K562 (cell line): ENCODE data around the gene CCDC116. TPM values are rescaled to one million over a fixed set of nuclear protein-coding genes. Genes with fewer than 3 reads are reported as not detected.

Experiments
- ARNT ChIP-seq, 2 experiments: fragments of 450-650 bp; IDR thresholded peaks; 2 replicates each; pipeline ENCODE4 v1.6.1; 2016; ENCODE audit warnings: mild to moderate bottlenecking in 1 of 2
- CHD2 ChIP-seq: IDR thresholded peaks from 2 replicates; pipeline ENCODE4 v1.6.1; 2011; ENCODE audit warnings: low read depth, low read length
- EP300 ChIP-seq: IDR thresholded peaks from 2 replicates; pipeline ENCODE4 v1.6.1; 2012; ENCODE audit warnings: low read length, improper control_type of control experiment
- GTF2F1 ChIP-seq: IDR thresholded peaks from 2 replicates; pipeline ENCODE4 v1.6.1; 2011; ENCODE audit warnings: low read depth, low read length, improper control_type of control experiment
- IRF2 ChIP-seq: sonication (generic); formaldehyde crosslinking; IDR thresholded peaks from 2 replicates; pipeline ENCODE4 v1.8.1; 2022; ENCODE audit warnings: mild to moderate bottlenecking, missing genetic modification reagents
- JUN ChIP-seq, 2 experiments: sonication (generic) in 1 of 2; formaldehyde crosslinking in 1 of 2; IDR thresholded peaks; 2 replicates each; pipeline versions ENCODE4 v1.6.1 to v1.8.0; 2012 to 2022; ENCODE audit warnings: borderline replicate concordance in 2 of 2, mild to moderate bottlenecking in 2 of 2, improper control_type of control experiment in 1 of 2, low read depth in 1 of 2, low read length in 1 of 2, missing genetic modification reagents in 1 of 2
- JUND ChIP-seq, 2 experiments: IDR thresholded peaks; 2 replicates in 1 of 2; 3 replicates in 1 of 2; pipeline ENCODE4 v1.6.1; 2011; ENCODE audit warnings: borderline replicate concordance in 2 of 2, low read depth in 2 of 2, low read length in 2 of 2, improper control_type of control experiment in 1 of 2, missing biosample characterization in 1 of 2, missing genetic modification characterization in 1 of 2, missing genetic modification reagents in 1 of 2
- KAT7 ChIP-seq: sonication (generic); formaldehyde crosslinking; IDR thresholded peaks from 2 replicates; pipeline ENCODE4 v1.8.0; 2022; ENCODE audit warnings: missing genetic modification reagents, mild to moderate bottlenecking, borderline replicate concordance
- KDM2B ChIP-seq: fragments of 250-450 bp; sonication (Bioruptor Pico); IDR thresholded peaks from 2 replicates; pipeline ENCODE4 v1.8.0; 2021; ENCODE audit warnings: mild to moderate bottlenecking, moderate library complexity
- MAFK ChIP-seq: IDR thresholded peaks from 2 replicates; pipeline ENCODE4 v1.6.1; 2011; ENCODE audit warnings: low read length, improper control_type of control experiment
- MBD2 ChIP-seq: sonication (generic); IDR thresholded peaks from 2 replicates; pipeline ENCODE4 v1.6.1; 2016; ENCODE audit warnings: low read depth, borderline replicate concordance
- MYC ChIP-seq, 2 experiments: fragments of 250-450 bp in 1 of 2; sonication (Bioruptor Pico) in 1 of 2; IDR thresholded peaks; 2 replicates each; pipeline versions ENCODE4 v1.5.1 to v1.6.1; 2012 to 2021; ENCODE audit warnings: low read depth in 2 of 2, borderline replicate concordance in 1 of 2, improper control_type of control experiment in 1 of 2, low read length in 1 of 2, mild to moderate bottlenecking in 1 of 2, moderate library complexity in 1 of 2
- NFE2L1 ChIP-seq: fragments of 450-650 bp; IDR thresholded peaks from 2 replicates; pipeline ENCODE4 v1.6.1; 2016; ENCODE audit warnings: missing genetic modification characterization, low read depth, mild to moderate bottlenecking, missing compliant biosample characterization, moderate library complexity, borderline replicate concordance
- NFRKB ChIP-seq: fragments of 450-650 bp; IDR thresholded peaks from 2 replicates; pipeline ENCODE4 v1.6.1; 2016; ENCODE audit warnings: low read depth
- NR1H2 ChIP-seq: sonication (generic); formaldehyde crosslinking; IDR thresholded peaks from 2 replicates; pipeline ENCODE4 v1.4.0; 2020; ENCODE audit warnings: mild to moderate bottlenecking, missing genetic modification reagents
- PHB ChIP-seq: fragments of 250-450 bp; sonication (Bioruptor Pico); IDR thresholded peaks from 2 replicates; pipeline ENCODE4 v1.5.0; 2021
- POLR2AphosphoS2 ChIP-seq: IDR thresholded peaks from 2 replicates; pipeline ENCODE4 v1.6.1; 2012; ENCODE audit warnings: low read length, improper control_type of control experiment
- PTTG1 ChIP-seq: fragments of 450-650 bp; IDR thresholded peaks from 2 replicates; pipeline ENCODE4 v1.6.1; 2016; ENCODE audit warnings: low read depth, mild to moderate bottlenecking, missing genetic modification characterization, missing compliant biosample characterization
- RCOR1 ChIP-seq, 2 experiments: IDR thresholded peaks; 2 replicates each; pipeline ENCODE4 v1.6.1; 2012; ENCODE audit warnings: low read depth in 2 of 2, low read length in 2 of 2, borderline replicate concordance in 1 of 2, improper control_type of control experiment in 1 of 2
- SAP30 ChIP-seq: fragments of 200-600 bp; sonication (generic); IDR thresholded peaks from 2 replicates; pipeline ENCODE4 v1.6.1; 2012; ENCODE audit warnings: borderline replicate concordance, low read depth, mild to moderate bottlenecking, moderate library complexity, low read length, control low read depth, inconsistent platforms; ENCODE audit not compliant: insufficient read depth, poor library complexity, severe bottlenecking
- SIRT6 ChIP-seq: IDR thresholded peaks from one replicate; pipeline ENCODE4 v1.6.1; 2012; ENCODE audit warnings: low read depth, mild to moderate bottlenecking, control low read depth, inconsistent platforms, low read length, moderate library complexity
- SMC3 ChIP-seq: conservative IDR thresholded peaks from 2 replicates; pipeline ENCODE4 v1.6.1; 2011; ENCODE audit warnings: low read depth, low read length, improper control_type of control experiment; ENCODE audit not compliant: insufficient read depth
- ZNF316 ChIP-seq: fragments of 450-650 bp; IDR thresholded peaks from 2 replicates; pipeline ENCODE4 v1.6.1; 2016
- polyA plus RNA-seq, 8 experiments: library from polyadenylated mRNA; depleted of rRNA in 4 of 8; stranded (reverse) in 5 of 8; unstranded in 3 of 8; fragments of >200 nt; fragmentation: Nextera tagmentation in 2 of 8; fragmentation: Illumina TruSeq in 1 of 8; extraction: Ambion mirVana in 2 of 8; extraction: Trizol in 1 of 8; gene quantifications; 2 replicates each; pipeline versions ENCODE4 v1.2.1 to v1.2.3, GENCODE V29; 2011 to 2014; ENCODE audit warnings: inconsistent platforms in 1 of 8, missing spikeins in 1 of 8
- total RNA-seq, 7 experiments: library from RNA; depleted of rRNA in 6 of 7; stranded (reverse); fragments of >200 nt in 6 of 7; fragmentation: Illumina TruSeq in 2 of 7; extraction: Trizol in 2 of 7; gene quantifications; 2 replicates each; pipeline versions ENCODE4 v1.2.1 to v1.2.3, GENCODE V29; 2011 to 2021; ENCODE audit warnings: low replicate concordance in 1 of 7
- TF ChIP-seq, protein P1 (sequence below): IDR thresholded peaks from 2 replicates; pipeline ENCODE4 v1.6.1; 2014; ENCODE audit warnings: antibody characterized with exemption
- TF ChIP-seq, protein P2 (sequence below): fragments of 250-450 bp; sonication (Bioruptor Pico); IDR thresholded peaks from 2 replicates; pipeline ENCODE4 v1.5.1; 2021; ENCODE audit warnings: mild to moderate bottlenecking

CCDC116 gene
- total and polyA plus RNA-seq, 9 of the 15 experiments (the other 6 are each of a cell fraction or from before 2014, with no cell fraction given) = 1.6 to 11.3 (median 4.7) TPM

DNA sequence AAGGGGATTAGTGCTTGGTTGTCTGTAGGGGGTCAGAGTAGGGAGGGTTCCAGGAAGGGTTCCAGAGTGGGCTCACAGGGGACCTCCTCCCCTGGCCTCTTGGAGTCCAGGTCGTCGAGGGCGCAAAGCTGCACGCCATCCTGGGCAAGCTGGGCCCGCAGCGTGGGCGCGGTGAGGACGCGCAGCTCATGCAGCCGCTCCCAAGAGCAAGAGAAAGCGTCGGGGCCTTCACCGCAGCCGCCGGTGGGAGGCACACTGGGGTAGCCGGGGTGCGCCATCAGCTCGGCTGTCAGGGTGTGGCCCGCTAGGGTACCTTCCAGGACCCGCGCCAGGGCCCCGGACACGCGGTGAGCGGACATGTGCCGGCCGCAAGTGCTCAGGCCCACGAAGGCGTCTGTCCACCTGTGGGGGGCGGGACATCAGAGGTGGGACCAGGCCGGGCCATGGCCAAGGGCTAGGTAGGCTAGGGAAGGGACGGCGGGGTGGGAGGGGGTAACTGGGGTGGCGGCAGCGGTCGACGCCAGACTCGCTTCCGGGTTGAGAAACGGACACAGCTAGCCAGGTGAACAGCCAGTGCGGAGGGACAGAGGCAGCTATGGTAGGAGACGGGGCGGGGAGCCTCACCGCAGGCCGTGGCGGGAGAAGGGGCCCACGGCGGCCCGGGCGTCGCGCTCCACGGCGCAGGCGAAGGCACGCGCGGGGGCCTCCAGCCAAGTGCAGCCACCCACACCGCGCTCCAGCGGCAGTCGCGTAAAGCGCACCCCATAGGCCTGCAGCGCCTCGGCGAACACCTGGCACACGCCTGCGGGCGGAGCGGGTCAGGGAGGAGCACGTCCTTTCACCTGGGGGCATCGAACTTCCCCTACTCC, 3.9 kb upstream of the CCDC116 start (continued):
- TF ChIP-seq, protein P1, sequence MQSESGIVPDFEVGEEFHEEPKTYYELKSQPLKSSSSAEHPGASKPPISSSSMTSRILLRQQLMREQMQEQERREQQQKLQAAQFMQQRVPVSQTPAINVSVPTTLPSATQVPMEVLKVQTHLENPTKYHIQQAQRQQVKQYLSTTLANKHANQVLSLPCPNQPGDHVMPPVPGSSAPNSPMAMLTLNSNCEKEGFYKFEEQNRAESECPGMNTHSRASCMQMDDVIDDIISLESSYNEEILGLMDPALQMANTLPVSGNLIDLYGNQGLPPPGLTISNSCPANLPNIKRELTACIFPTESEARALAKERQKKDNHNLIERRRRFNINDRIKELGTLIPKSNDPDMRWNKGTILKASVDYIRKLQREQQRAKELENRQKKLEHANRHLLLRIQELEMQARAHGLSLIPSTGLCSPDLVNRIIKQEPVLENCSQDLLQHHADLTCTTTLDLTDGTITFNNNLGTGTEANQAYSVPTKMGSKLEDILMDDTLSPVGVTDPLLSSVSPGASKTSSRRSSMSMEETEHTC = no peak
- TF ChIP-seq ZNF316 (no peak), RCOR1 (IDR thresholded peaks at IDR 0.05; ENCODE audit: borderline replicate concordance in 1 of 2, low read depth in 2 of 2, low read length in 2 of 2) (peak in 1 of 2 experiments; percentile 32; a peak in 2 of 4 replicates), GTF2F1 (peak; percentile 60; the same call in 1 of the 2 replicates), PHB (no peak), KAT7 (CRISPR knock-in tag) (no peak), EP300 (0 out of 2 replicates have a peak, but pooled peaks have one; percentile 17), NR1H2 (CRISPR knock-in tag) (no peak), MBD2 (no peak), JUND (IDR thresholded peaks at IDR 0.05; ENCODE audit: borderline replicate concordance, low read depth, low read length) (peak; percentile 6; the same call in 1 of the 2 replicates), JUND (tag; IDR thresholded peaks at IDR 0.05; ENCODE audit: borderline replicate concordance, low read depth, low read length) (no peak), SIRT6 (no peak), IRF2 (CRISPR knock-in tag) (no peak), MYC (IDR thresholded peaks at IDR 0.05; ENCODE audit: low read depth, low read length) (peak; percentile 93), MYC (CRISPR knock-in tag; IDR thresholded peaks at IDR 0.05; ENCODE audit: borderline replicate concordance, low read depth) (no peak), ARNT (IDR thresholded peaks at IDR 0.05) (no peak), SAP30 (no peak), MAFK (peak; percentile 40; the same call in 1 of the 2 replicates), POLR2AphosphoS2 (peak; percentile 81), KDM2B (CRISPR knock-in tag) (no peak), CHD2 (peak; percentile 55; the same call in 1 of the 2 replicates), NFRKB (no peak), SMC3 (peak; percentile 44; the same call in 1 of the 2 replicates), PTTG1 (tag) (no peak), JUN (IDR thresholded peaks at IDR 0.05; ENCODE audit: borderline replicate concordance, low read depth, low read length) (0 out of 2 replicates have a peak, but pooled peaks have one; percentile 53), JUN (CRISPR knock-in tag; IDR thresholded peaks at IDR 0.05; ENCODE audit: borderline replicate concordance) (no peak), NFE2L1 (tag) (no peak)
- TF ChIP-seq, protein P2, sequence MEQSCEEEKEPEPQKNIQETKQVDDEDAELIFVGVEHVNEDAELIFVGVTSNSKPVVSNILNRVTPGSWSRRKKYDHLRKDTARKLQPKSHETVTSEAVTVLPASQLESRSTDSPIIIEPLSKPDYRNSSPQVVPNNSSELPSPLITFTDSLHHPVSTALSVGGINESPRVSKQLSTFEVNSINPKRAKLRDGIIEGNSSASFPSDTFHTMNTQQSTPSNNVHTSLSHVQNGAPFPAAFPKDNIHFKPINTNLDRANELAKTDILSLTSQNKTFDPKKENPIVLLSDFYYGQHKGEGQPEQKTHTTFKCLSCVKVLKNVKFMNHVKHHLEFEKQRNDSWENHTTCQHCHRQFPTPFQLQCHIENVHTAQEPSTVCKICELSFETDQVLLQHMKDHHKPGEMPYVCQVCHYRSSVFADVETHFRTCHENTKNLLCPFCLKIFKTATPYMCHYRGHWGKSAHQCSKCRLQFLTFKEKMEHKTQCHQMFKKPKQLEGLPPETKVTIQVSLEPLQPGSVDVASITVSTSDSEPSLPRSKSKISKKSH = no peak
